HEK293 (cell line): Measurements from ENCODE around the gene IP6K3.

Experiments
- PRDM1 ChIP-seq: fragments of 450-650 bp; formaldehyde crosslinking; IDR thresholded peaks from 2 replicates; pipeline ENCODE4; 2016; ENCODE audit warnings: missing biosample characterization, missing genetic modification characterization
- SP7 ChIP-seq: fragments of 450-650 bp; formaldehyde crosslinking; IDR thresholded peaks from 2 replicates; pipeline ENCODE4 v1.5.1; 2016; ENCODE audit warnings: missing biosample characterization, missing genetic modification characterization
- ZBTB1 ChIP-seq: fragments of 450-650 bp; formaldehyde crosslinking; IDR thresholded peaks from 2 replicates; pipeline ENCODE4 v1.5.1; 2016; ENCODE audit warnings: missing biosample characterization, missing genetic modification characterization
- ZNF146 ChIP-seq: fragments of 450-650 bp; formaldehyde crosslinking; IDR thresholded peaks from 2 replicates; pipeline ENCODE4 v1.5.1; 2016; ENCODE audit warnings: missing biosample characterization, missing genetic modification characterization
- ZNF211 ChIP-seq: fragments of 450-650 bp; formaldehyde crosslinking; IDR thresholded peaks from 2 replicates; pipeline ENCODE4 v1.5.1; 2016; ENCODE audit warnings: low read depth, missing biosample characterization, missing genetic modification characterization
- ZNF311 ChIP-seq: fragments of 450-650 bp; formaldehyde crosslinking; IDR thresholded peaks from 2 replicates; pipeline ENCODE4 v1.5.1; 2017; ENCODE audit warnings: missing biosample characterization, missing genetic modification characterization, borderline replicate concordance
- ZNF785 ChIP-seq: fragments of 450-650 bp; formaldehyde crosslinking; IDR thresholded peaks from 2 replicates; pipeline ENCODE4 v1.5.1; 2016; ENCODE audit warnings: missing biosample characterization, missing genetic modification characterization
- TF ChIP-seq, protein P1 (sequence below): fragments of 450-650 bp; formaldehyde crosslinking; IDR thresholded peaks from 2 replicates; pipeline ENCODE4 v1.5.1; 2016; ENCODE audit warnings: missing biosample characterization, missing genetic modification characterization, low read depth
- TF ChIP-seq, protein P2 (sequence below): fragments of 450-650 bp; formaldehyde crosslinking; IDR thresholded peaks from 2 replicates; pipeline ENCODE4 v1.5.1; 2017; ENCODE audit warnings: missing biosample characterization, missing genetic modification characterization
- TF ChIP-seq, protein P3 (sequence below): fragments of 450-650 bp; formaldehyde crosslinking; IDR thresholded peaks from 2 replicates; pipeline ENCODE4 v1.5.1; 2016; ENCODE audit warnings: missing biosample characterization, missing genetic modification characterization
- TF ChIP-seq, protein P4 (sequence below): fragments of 450-650 bp; formaldehyde crosslinking; IDR thresholded peaks from 2 replicates; pipeline ENCODE4 v1.5.1; 2016; ENCODE audit warnings: missing biosample characterization, missing genetic modification characterization
- TF ChIP-seq, protein P5 (sequence below): fragments of 450-650 bp; formaldehyde crosslinking; IDR thresholded peaks from 2 replicates; pipeline ENCODE4 v1.5.1; 2016; ENCODE audit warnings: missing biosample characterization, missing genetic modification characterization

DNA sequence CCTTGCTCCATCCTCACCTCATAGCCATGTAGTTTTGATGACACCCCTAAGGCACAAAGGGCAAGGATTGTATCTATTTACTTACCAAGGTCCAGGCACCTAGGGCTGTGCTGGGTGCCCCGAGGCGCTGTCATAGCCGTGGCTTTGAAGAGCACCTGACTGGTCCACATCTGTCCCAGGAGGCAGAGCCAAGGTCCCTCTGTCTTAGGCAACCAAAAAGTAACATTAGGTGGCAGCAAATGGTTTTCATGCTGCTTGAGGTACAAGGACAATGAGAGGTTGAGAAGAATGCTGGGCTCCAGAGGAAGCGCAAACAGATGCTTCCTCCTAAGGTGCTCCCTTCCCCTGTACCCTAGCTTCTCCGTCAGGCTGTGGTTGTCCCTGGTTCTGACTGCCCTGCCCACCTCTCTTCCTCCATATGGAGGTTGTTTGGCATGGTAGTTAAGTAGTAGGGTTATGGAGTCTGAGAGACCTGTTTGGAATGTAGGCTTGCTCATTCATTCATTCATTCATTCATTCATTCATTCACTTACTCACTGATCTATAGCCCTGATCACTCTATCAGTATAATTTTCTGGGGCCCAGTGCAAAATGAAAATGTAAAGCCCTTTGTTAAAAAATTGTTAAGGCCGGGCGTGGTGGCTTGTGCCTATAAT is 32.2 kb downstream of the IP6K3 start:
- TF ChIP-seq, protein P1, sequence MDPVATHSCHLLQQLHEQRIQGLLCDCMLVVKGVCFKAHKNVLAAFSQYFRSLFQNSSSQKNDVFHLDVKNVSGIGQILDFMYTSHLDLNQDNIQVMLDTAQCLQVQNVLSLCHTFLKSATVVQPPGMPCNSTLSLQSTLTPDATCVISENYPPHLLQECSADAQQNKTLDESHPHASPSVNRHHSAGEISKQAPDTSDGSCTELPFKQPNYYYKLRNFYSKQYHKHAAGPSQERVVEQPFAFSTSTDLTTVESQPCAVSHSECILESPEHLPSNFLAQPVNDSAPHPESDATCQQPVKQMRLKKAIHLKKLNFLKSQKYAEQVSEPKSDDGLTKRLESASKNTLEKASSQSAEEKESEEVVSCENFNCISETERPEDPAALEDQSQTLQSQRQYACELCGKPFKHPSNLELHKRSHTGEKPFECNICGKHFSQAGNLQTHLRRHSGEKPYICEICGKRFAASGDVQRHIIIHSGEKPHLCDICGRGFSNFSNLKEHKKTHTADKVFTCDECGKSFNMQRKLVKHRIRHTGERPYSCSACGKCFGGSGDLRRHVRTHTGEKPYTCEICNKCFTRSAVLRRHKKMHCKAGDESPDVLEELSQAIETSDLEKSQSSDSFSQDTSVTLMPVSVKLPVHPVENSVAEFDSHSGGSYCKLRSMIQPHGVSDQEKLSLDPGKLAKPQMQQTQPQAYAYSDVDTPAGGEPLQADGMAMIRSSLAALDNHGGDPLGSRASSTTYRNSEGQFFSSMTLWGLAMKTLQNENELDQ = no peak
- TF ChIP-seq, protein P2, sequence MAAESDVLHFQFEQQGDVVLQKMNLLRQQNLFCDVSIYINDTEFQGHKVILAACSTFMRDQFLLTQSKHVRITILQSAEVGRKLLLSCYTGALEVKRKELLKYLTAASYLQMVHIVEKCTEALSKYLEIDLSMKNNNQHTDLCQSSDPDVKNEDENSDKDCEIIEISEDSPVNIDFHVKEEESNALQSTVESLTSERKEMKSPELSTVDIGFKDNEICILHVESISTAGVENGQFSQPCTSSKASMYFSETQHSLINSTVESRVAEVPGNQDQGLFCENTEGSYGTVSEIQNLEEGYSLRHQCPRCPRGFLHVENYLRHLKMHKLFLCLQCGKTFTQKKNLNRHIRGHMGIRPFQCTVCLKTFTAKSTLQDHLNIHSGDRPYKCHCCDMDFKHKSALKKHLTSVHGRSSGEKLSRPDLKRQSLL (tag by site-specific recombination) = no peak
- TF ChIP-seq ZBTB1 (tag by site-specific recombination) (no peak), SP7 (tag by site-specific recombination) (no peak), PRDM1 (tag by site-specific recombination) (no peak), ZNF311 (tag by site-specific recombination) (no peak), ZNF146 (no peak), ZNF785 (tag by site-specific recombination) (no peak), ZNF211 (tag by site-specific recombination) (no peak)
- TF ChIP-seq, protein P3, sequence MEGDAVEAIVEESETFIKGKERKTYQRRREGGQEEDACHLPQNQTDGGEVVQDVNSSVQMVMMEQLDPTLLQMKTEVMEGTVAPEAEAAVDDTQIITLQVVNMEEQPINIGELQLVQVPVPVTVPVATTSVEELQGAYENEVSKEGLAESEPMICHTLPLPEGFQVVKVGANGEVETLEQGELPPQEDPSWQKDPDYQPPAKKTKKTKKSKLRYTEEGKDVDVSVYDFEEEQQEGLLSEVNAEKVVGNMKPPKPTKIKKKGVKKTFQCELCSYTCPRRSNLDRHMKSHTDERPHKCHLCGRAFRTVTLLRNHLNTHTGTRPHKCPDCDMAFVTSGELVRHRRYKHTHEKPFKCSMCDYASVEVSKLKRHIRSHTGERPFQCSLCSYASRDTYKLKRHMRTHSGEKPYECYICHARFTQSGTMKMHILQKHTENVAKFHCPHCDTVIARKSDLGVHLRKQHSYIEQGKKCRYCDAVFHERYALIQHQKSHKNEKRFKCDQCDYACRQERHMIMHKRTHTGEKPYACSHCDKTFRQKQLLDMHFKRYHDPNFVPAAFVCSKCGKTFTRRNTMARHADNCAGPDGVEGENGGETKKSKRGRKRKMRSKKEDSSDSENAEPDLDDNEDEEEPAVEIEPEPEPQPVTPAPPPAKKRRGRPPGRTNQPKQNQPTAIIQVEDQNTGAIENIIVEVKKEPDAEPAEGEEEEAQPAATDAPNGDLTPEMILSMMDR (tag by site-specific recombination) = no peak
- TF ChIP-seq, protein P4, sequence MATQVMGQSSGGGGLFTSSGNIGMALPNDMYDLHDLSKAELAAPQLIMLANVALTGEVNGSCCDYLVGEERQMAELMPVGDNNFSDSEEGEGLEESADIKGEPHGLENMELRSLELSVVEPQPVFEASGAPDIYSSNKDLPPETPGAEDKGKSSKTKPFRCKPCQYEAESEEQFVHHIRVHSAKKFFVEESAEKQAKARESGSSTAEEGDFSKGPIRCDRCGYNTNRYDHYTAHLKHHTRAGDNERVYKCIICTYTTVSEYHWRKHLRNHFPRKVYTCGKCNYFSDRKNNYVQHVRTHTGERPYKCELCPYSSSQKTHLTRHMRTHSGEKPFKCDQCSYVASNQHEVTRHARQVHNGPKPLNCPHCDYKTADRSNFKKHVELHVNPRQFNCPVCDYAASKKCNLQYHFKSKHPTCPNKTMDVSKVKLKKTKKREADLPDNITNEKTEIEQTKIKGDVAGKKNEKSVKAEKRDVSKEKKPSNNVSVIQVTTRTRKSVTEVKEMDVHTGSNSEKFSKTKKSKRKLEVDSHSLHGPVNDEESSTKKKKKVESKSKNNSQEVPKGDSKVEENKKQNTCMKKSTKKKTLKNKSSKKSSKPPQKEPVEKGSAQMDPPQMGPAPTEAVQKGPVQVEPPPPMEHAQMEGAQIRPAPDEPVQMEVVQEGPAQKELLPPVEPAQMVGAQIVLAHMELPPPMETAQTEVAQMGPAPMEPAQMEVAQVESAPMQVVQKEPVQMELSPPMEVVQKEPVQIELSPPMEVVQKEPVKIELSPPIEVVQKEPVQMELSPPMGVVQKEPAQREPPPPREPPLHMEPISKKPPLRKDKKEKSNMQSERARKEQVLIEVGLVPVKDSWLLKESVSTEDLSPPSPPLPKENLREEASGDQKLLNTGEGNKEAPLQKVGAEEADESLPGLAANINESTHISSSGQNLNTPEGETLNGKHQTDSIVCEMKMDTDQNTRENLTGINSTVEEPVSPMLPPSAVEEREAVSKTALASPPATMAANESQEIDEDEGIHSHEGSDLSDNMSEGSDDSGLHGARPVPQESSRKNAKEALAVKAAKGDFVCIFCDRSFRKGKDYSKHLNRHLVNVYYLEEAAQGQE (tag by site-specific recombination) = no peak
- TF ChIP-seq, protein P5, sequence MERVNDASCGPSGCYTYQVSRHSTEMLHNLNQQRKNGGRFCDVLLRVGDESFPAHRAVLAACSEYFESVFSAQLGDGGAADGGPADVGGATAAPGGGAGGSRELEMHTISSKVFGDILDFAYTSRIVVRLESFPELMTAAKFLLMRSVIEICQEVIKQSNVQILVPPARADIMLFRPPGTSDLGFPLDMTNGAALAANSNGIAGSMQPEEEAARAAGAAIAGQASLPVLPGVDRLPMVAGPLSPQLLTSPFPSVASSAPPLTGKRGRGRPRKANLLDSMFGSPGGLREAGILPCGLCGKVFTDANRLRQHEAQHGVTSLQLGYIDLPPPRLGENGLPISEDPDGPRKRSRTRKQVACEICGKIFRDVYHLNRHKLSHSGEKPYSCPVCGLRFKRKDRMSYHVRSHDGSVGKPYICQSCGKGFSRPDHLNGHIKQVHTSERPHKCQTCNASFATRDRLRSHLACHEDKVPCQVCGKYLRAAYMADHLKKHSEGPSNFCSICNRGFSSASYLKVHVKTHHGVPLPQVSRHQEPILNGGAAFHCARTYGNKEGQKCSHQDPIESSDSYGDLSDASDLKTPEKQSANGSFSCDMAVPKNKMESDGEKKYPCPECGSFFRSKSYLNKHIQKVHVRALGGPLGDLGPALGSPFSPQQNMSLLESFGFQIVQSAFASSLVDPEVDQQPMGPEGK (tag by site-specific recombination) = no peak
